Common myeloid progenitor, CD34-positive (primary cell): ENCODE results near the gene DMWD.

Experiments used
- CTCF ChIA-PET: fragments of 350-600 bp; sonication (Branson Sonifier 250); formaldehyde crosslinking; loops from one replicate; lab custom pipeline; 2021; ENCODE audit warnings: antibody characterized with exemption; lab: Charles Lee
- POLR2A ChIA-PET: fragments of 350-600 bp; sonication (Branson Sonifier 250); formaldehyde crosslinking; loops from one replicate; lab custom pipeline; 2021; ENCODE audit warnings: antibody characterized with exemption; lab: Charles Lee
- DNase-seq, 3 donors: peaks; one replicate each; pipeline versions ENCODE4 v3.0.0 to v3.0.0-alpha.2; 2013
- H3K27ac ChIP-seq, 2 experiments: 1 replicate in 1 of 2; 2 replicates in 1 of 2; pipeline ENCODE4 v1.7.0; 2013; ENCODE audit warnings: inconsistent platforms in 2 of 2, low read length in 2 of 2, mild to moderate bottlenecking in 2 of 2, low read depth in 1 of 2, moderate library complexity in 1 of 2; ENCODE audit not compliant: severe bottlenecking in 2 of 2, insufficient read depth in 1 of 2, poor library complexity in 1 of 2
- H3K27me3 ChIP-seq, 5 experiments: replicated peaks in 2 of 5; 1 replicate in 3 of 5; 2 replicates in 2 of 5; pipeline versions ENCODE4 v1.6.1 to v1.7.0; 2013; ENCODE audit warnings: low read length in 4 of 5, mild to moderate bottlenecking in 2 of 5, moderate library complexity in 2 of 5, inconsistent platforms in 1 of 5; ENCODE audit not compliant: insufficient read depth in 5 of 5, control insufficient read depth in 4 of 5
- H3K36me3 ChIP-seq, 4 experiments: 1 replicate in 2 of 4; 2 replicates in 2 of 4; pipeline versions ENCODE4 v1.6.1 to v1.7.0; 2013; ENCODE audit warnings: low read length in 3 of 4, control low read depth in 1 of 4, mild to moderate bottlenecking in 1 of 4; ENCODE audit not compliant: control insufficient read depth in 4 of 4, insufficient read depth in 4 of 4
- H3K4me1 ChIP-seq, 4 experiments: 1 replicate in 3 of 4; 2 replicates in 1 of 4; pipeline versions ENCODE4 v1.6.1 to v1.7.1; 2013; ENCODE audit warnings: low read length in 3 of 4, mild to moderate bottlenecking in 3 of 4, control low read depth in 1 of 4, inconsistent platforms in 1 of 4, moderate library complexity in 1 of 4; ENCODE audit not compliant: control insufficient read depth in 4 of 4, insufficient read depth in 4 of 4; ENCODE audit errors: control extremely low read depth in 1 of 4
- H3K4me3 ChIP-seq, 7 experiments: 1 replicate in 4 of 7; 2 replicates in 3 of 7; pipeline versions ENCODE4 v1.5.1 to v1.7.0; 2013; ENCODE audit warnings: mild to moderate bottlenecking in 7 of 7, low read length in 6 of 7, moderate library complexity in 6 of 7, inconsistent platforms in 2 of 7, low read depth in 2 of 7, control low read depth in 1 of 7; ENCODE audit not compliant: insufficient read depth in 4 of 7, control insufficient read depth in 1 of 7; ENCODE audit errors: extremely low read depth in 1 of 7
- H3K9me3 ChIP-seq, 5 experiments: 1 replicate in 4 of 5; 2 replicates in 1 of 5; pipeline versions ENCODE4 v1.6.1 to v1.7.1; 2013; ENCODE audit warnings: low read length in 4 of 5, mild to moderate bottlenecking in 2 of 5, inconsistent platforms in 1 of 5, low read depth in 1 of 5, moderate library complexity in 1 of 5; ENCODE audit not compliant: control insufficient read depth in 4 of 5, insufficient read depth in 2 of 5; ENCODE audit errors: control extremely low read depth in 1 of 5
- WGBS: methylation state at CpG from one replicate; pipeline ENCODE4 v1.1.5; 2013; ENCODE audit not compliant: insufficient coverage; 5-methylcytosine and 5-hydroxymethylcytosine counted together

Gene DMWD

DNA sequence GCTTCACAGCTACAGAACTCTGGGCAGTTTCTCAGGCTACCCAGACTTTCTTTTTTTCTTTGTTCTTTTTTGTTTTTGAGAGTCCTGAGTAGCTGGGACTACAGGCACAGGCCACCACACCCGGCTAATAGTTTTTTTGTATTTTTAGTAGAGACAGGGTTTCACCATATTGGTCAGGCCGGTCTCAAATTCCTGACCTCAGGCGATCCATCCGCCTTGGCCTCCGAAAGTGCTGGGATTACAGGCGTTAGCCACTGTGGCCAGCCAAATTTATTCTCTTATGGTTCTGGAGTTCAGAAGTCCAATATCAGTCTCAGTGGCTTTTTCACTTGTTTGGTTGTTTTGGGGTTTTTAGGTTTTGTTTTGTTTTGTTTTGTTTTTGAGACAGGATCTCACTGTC is 47.0 kb downstream of the DMWD start:
- Histone ChIP-seq H3K27me3 (peaks cover 0 to 8% (median 2%) of the 10 kb centered on the region in 5 experiments), H3K4me3 (no peak overlapping the region), H3K27ac (no peak overlapping the region), H3K9me3 (no peaks in the 10 kb centered on the region), H3K4me1 (no peaks in the 10 kb centered on the region), H3K36me3 (no peaks in the 10 kb centered on the region)
- ChIA-PET CTCF (no interaction called here), POLR2A (no interaction called here)
- DNase-seq: no peak
- WGBS: 97% methylated on average over 5 of the region's 6 CpGs

- no peak for DNase-seq
- Histone ChIP-seq H3K27me3 (peaks cover 0 to 8% (median 2%) of the 10 kb centered on the region in 5 experiments), H3K9me3 (no peaks in the 10 kb centered on the region), H3K4me3 (no peak overlapping the region), H3K4me1 (no peaks in the 10 kb centered on the region), H3K36me3 (no peaks in the 10 kb centered on the region), H3K27ac (no peak overlapping the region)
- POLR2A ChIA-PET: interaction anchor here (1.3 kb wide), 1 partner anchor 37 kb away, joined by 3 read pairs; no protein-coding TSS in a partner anchor
- CTCF ChIA-PET: no interaction called here
- 100% methylated on average over 3 of the region's 4 CpGs for WGBS
Observed at GRCh38 chr19:45742969-45743368, 49.7 kb downstream of the DMWD start.

- no peaks in the 10 kb centered on the region for H3K9me3 ChIP-seq
- no peaks in the 10 kb centered on the region for H3K36me3 ChIP-seq
- WGBS: 96% methylated on average over 8 of the region's 10 CpGs
- H3K4me1 ChIP-seq: no peaks in the 10 kb centered on the region
- H3K27me3 ChIP-seq: no peaks in the 10 kb centered on the region
- POLR2A ChIA-PET: no interaction called here
- CTCF ChIA-PET: interaction anchor here (1.1 to 1.4 kb wide), 2 partner anchors 11 to 20 kb away, joined by 3 to 4 read pairs; no protein-coding TSS in a partner anchor
- DNase-seq: no peak
- no peak overlapping the region for H3K4me3 ChIP-seq
- H3K27ac ChIP-seq: no peak overlapping the region
Observed at GRCh38 chr19:45739498-45740439, 52.9 kb downstream of the DMWD start.

DNA sequence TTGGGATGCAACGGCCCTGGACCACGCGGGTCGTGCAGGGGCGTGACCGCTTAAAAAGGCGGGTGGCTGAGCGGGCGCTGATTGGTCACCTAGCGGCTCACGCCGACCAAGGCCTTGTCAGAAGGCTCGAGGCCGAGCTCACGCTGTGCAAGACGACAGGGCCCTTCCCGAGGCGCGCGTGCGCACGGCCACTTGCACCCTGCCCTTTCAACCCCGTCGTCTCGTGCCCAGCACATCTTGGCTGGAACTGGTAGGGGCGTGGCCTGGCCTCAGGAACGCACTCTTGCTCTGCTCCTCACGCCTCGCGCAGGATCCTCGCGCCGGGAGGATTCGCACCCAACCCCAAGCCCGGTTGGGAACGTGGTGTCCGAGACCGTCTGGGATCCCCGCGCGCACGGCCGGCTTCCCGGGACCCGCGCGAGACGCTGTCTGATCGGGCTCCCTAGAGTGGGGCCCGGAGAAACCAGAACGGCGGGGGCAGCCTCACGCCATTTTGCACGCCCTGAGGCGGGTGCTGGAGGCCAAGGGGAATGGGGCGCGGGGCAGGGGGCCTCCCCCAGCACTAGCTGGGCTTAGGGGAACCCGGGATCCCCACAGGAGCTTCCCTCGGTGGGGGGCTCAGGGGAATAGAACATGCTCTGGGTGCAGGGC is 59.4 kb downstream of the DMWD start, which contains the start of gene MEIOSIN:
Gene MEIOSIN (plus strand): TSS at position 280 of the 651 bp plus-strand sequence. CDS start 1,938 bp downstream, outside the sequence.
- no peak for DNase-seq

More for the DNA sequence above, 59.4 kb downstream of the DMWD start, which contains the start of gene MEIOSIN:
- peaks cover 2 to 12% (median 9%) of the 10 kb centered on the region in 4 experiments for H3K4me1 ChIP-seq
- H3K27me3 ChIP-seq: no peaks in the 10 kb centered on the region
- no peak within 1 kb of the TSS for H3K4me3 ChIP-seq
- ChIA-PET POLR2A (no interaction called here), CTCF (no interaction called here)
- H3K27ac ChIP-seq: no peak within 1 kb of the TSS
- 97% methylated on average over 49 of the region's 59 CpGs for WGBS
- no peaks in the 10 kb centered on the region for H3K36me3 ChIP-seq
- no peaks in the 10 kb centered on the region for H3K9me3 ChIP-seq
